Measurements from ENCODE around the gene UBR1.

Gene UBR1

DNA sequence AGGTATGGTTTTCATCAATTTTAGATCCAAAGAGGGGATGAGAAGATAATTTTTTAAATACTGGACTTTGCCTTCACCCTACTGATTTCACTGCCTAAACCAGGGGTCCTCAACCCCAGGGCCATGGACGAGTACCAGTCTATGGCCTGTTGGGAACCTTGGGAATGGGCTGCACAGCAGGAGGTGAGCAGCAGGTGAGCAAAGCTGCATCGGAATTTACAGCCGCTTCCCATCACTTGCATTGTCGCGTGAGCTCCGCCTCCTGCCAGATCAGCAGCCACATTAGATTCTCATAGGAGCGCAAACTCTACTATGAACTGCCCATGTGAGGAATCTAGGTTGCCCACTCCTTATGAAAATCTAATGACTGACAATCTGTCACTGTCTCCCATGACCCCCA lies 109.0 kb downstream of the UBR1 start:
- Histone ChIP-seq H3K79me2 (ENCODE audit: low read length) (no peaks in the 10 kb centered on the region), H3K9ac (ENCODE audit: low read length) (no peak overlapping the region), H3F3A (ENCODE audit: insufficient read depth, low read length) (no peaks in the 10 kb centered on the region), H3K9me2 (replicated peaks; ENCODE audit: insufficient read depth, low read length) (no peaks in the 10 kb centered on the region), H3K9me3 (replicated peaks; ENCODE audit: insufficient read depth, low read length) (no peaks in the 10 kb centered on the region), H3K4me3 (ENCODE audit: low read length) (no peak overlapping the region), H4K20me1 (ENCODE audit: insufficient read depth, low read length) (no peaks in the 10 kb centered on the region), H2AFZ (ENCODE audit: low read length) (no peak overlapping the region), H3K36me3 (replicated peaks; ENCODE audit: insufficient read depth, low read length) (no peaks in the 10 kb centered on the region), H3K4me2 (ENCODE audit: low read depth, low read length) (no peak overlapping the region), H3K4me1 (ENCODE audit: low read length) (no peaks in the 10 kb centered on the region), H3K27me3 (replicated peaks; ENCODE audit: insufficient read depth, low read length) (no peaks in the 10 kb centered on the region), H3K27ac (ENCODE audit: low read length) (no peak overlapping the region)
- TF ChIP-seq, protein P1, sequence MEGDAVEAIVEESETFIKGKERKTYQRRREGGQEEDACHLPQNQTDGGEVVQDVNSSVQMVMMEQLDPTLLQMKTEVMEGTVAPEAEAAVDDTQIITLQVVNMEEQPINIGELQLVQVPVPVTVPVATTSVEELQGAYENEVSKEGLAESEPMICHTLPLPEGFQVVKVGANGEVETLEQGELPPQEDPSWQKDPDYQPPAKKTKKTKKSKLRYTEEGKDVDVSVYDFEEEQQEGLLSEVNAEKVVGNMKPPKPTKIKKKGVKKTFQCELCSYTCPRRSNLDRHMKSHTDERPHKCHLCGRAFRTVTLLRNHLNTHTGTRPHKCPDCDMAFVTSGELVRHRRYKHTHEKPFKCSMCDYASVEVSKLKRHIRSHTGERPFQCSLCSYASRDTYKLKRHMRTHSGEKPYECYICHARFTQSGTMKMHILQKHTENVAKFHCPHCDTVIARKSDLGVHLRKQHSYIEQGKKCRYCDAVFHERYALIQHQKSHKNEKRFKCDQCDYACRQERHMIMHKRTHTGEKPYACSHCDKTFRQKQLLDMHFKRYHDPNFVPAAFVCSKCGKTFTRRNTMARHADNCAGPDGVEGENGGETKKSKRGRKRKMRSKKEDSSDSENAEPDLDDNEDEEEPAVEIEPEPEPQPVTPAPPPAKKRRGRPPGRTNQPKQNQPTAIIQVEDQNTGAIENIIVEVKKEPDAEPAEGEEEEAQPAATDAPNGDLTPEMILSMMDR (IDR thresholded peaks at IDR 0.05; ENCODE audit: low read length) = no peak
- TF ChIP-seq EZH2phosphoT487 (IDR thresholded peaks at IDR 0.05; ENCODE audit: low read length) (no peak), EZH2 (optimal IDR thresholded peaks at IDR 0.05; ENCODE audit: low read depth, low read length) (no peak)
- DNase-seq = no peak

DNA sequence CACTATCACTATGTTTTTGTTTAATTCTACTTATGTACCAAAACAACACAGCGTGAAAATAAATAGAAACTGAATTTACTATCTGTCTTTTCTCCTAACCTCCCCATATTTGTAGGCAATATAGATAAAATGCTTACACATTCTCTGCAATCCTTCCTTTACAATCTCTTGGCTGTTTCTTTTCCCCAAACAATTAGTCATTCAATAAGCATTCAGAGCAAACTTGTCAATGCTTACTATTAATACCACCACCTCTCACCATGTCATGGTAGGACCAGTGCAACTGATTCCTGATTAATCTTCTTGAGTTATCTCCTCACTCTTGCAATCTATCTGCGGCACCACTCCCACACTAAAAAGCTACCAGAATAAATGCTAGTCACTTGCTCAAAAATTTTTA lies 111.3 kb downstream of the UBR1 start:
- Histone ChIP-seq H4K20me1 (ENCODE audit: insufficient read depth, low read length) (no peaks in the 10 kb centered on the region), H3K27ac (ENCODE audit: low read length) (no peak overlapping the region), H3K79me2 (ENCODE audit: low read length) (no peaks in the 10 kb centered on the region), H3K36me3 (replicated peaks; ENCODE audit: insufficient read depth, low read length) (no peaks in the 10 kb centered on the region), H3K9me3 (replicated peaks; ENCODE audit: insufficient read depth, low read length) (no peaks in the 10 kb centered on the region), H3K4me2 (ENCODE audit: low read depth, low read length) (no peak overlapping the region), H3F3A (ENCODE audit: insufficient read depth, low read length) (no peaks in the 10 kb centered on the region), H2AFZ (ENCODE audit: low read length) (no peak overlapping the region), H3K27me3 (replicated peaks; ENCODE audit: insufficient read depth, low read length) (no peaks in the 10 kb centered on the region), H3K9ac (ENCODE audit: low read length) (no peak overlapping the region), H3K9me2 (replicated peaks; ENCODE audit: insufficient read depth, low read length) (no peaks in the 10 kb centered on the region), H3K4me3 (ENCODE audit: low read length) (no peak overlapping the region), H3K4me1 (ENCODE audit: low read length) (no peaks in the 10 kb centered on the region)
- TF ChIP-seq, protein P1 (IDR thresholded peaks at IDR 0.05; ENCODE audit: low read length) = no peak
- no peak for TF ChIP-seq EZH2phosphoT487 (IDR thresholded peaks at IDR 0.05; ENCODE audit: low read length)
- no peak for TF ChIP-seq EZH2 (optimal IDR thresholded peaks at IDR 0.05; ENCODE audit: low read depth, low read length)
- no peak for DNase-seq

DNA sequence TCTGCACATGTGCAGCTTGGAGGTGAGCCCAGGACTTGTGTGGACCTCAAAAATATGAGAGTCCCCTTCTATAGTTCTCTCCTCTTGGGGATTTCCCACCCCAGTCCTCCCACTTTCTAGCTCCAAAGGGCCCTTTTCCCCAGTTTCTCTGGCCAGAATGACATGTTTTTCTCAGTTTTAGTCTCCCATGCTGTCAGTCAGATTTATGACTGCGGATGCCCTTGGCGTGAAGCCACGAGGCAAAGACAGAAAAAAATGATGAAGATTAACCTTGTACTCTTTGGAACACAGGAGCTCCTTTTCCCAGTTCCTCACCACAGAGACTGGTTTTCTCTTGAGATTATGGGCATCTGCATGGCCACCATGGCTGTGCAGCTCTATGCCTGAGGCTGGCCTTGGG lies 113.2 kb downstream of the UBR1 start:
- TF ChIP-seq, protein P1 (IDR thresholded peaks at IDR 0.05; ENCODE audit: low read length) = no peak
- TF ChIP-seq EZH2 (optimal IDR thresholded peaks at IDR 0.05; ENCODE audit: low read depth, low read length) = no peak
- TF ChIP-seq EZH2phosphoT487 (IDR thresholded peaks at IDR 0.05; ENCODE audit: low read length) = no peak
- H4K20me1 ChIP-seq (ENCODE audit: insufficient read depth, low read length) = no peaks in the 10 kb centered on the region
- H3K4me3 ChIP-seq (ENCODE audit: low read length) = no peak overlapping the region
- H3K4me1 ChIP-seq (ENCODE audit: low read length) = no peaks in the 10 kb centered on the region
- no peaks in the 10 kb centered on the region for H3K9me2 ChIP-seq (replicated peaks; ENCODE audit: insufficient read depth, low read length)
- H3K79me2 ChIP-seq (ENCODE audit: low read length) = no peaks in the 10 kb centered on the region
- H3K27me3 ChIP-seq (replicated peaks; ENCODE audit: insufficient read depth, low read length) = no peaks in the 10 kb centered on the region
- no peak overlapping the region for H3K27ac ChIP-seq (ENCODE audit: low read length)
- H3K36me3 ChIP-seq (replicated peaks; ENCODE audit: insufficient read depth, low read length) = no peaks in the 10 kb centered on the region
- no peaks in the 10 kb centered on the region for H3K9me3 ChIP-seq (replicated peaks; ENCODE audit: insufficient read depth, low read length)
- H3K9ac ChIP-seq (ENCODE audit: low read length) = no peak overlapping the region
- H2AFZ ChIP-seq (ENCODE audit: low read length) = no peak overlapping the region
- H3F3A ChIP-seq (ENCODE audit: insufficient read depth, low read length) = no peaks in the 10 kb centered on the region
- no peak overlapping the region for H3K4me2 ChIP-seq (ENCODE audit: low read depth, low read length)
- DNase-seq = no peak

Data from MM.1S (cell line).